ENCODE data around the gene XK.

DNA sequence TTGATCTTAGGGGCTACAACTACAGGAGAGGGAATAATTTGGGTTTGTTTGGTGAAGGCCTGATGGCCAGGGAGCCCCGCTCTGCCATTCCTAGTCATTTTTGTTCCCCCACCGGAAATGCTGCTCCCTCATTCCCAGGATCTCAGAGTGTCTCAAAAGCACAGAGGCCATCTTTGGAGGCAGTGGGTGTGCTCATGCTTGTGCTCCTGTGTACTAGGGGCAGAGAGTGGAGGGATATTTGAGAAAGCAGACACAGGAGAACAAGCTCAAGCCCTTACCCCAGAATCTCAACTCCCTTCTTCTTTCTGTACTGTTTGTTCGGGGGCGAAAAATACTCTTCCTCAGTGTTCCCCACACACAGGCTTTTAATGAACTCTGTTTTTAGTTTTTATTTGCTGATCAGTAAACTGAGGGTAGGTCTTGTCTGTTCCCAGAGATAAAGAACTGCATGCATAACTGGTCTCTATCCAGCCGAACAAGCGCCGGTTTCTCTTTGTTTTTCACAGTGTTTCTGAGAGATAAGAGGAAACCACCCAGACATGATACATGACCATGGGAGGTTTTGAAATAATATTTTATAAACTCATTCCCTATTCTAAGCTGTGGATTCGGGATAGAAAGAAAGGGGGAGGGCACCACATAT lies 32.9 kb upstream of the XK start:
- TF ChIP-seq, protein P1, sequence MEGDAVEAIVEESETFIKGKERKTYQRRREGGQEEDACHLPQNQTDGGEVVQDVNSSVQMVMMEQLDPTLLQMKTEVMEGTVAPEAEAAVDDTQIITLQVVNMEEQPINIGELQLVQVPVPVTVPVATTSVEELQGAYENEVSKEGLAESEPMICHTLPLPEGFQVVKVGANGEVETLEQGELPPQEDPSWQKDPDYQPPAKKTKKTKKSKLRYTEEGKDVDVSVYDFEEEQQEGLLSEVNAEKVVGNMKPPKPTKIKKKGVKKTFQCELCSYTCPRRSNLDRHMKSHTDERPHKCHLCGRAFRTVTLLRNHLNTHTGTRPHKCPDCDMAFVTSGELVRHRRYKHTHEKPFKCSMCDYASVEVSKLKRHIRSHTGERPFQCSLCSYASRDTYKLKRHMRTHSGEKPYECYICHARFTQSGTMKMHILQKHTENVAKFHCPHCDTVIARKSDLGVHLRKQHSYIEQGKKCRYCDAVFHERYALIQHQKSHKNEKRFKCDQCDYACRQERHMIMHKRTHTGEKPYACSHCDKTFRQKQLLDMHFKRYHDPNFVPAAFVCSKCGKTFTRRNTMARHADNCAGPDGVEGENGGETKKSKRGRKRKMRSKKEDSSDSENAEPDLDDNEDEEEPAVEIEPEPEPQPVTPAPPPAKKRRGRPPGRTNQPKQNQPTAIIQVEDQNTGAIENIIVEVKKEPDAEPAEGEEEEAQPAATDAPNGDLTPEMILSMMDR (IDR thresholded peaks at IDR 0.05) = no peak
- no peak for TF ChIP-seq ZFX (IDR thresholded peaks at IDR 0.05; ENCODE audit: borderline replicate concordance)
